ELR (cell line): ENCODE results near the gene CYP11A1.

ENCODE experiments used
- DNase-seq: peaks from one replicate; pipeline ENCODE4 v3.0.0-alpha.2; 2015; ENCODE audit warnings: low read depth

Gene CYP11A1

GRCh38 chr15:74301583-74302361 lies 65.7 kb downstream of the CYP11A1 start:
- DNase-seq, result no peak

DNA sequence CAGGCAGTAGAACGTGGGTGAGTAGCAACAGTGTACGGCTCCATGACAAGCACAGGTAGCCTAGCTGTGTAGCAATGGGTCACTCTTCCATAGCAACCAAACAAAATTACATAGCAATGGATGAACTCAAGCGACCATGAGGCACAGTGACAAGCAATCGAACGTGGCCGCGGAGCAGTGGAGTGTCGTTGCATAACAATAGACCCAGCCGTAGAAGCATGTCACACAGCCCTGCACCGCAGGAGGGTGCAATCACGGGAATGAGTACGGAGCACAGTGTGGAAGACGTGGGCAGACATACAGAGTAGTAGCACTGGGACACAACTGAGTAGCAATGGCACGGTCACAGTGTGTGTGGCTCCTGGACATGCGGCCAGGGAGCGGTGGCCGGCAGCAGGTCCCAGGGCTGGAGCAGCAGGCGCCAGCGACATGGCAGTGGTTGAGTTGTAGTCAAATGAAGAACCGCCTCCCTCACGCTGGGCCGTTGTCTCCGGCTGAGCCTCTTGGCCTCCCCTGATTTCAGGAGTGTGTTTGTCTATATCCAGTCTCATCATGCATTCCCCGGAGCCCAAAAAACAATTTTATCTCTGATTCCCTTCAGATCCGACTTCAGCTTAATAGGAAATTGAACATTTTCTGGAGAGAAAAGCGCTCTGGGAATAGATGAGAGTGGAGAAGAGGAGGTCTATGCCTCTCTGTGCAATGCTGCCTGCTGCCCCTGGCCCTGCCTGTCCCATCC lies 67.2 kb downstream of the CYP11A1 start:
- DNase-seq, result no peak

GRCh38 chr15:74297887-74298286 lies 69.6 kb downstream of the CYP11A1 start:
- no peak for DNase-seq

DNA sequence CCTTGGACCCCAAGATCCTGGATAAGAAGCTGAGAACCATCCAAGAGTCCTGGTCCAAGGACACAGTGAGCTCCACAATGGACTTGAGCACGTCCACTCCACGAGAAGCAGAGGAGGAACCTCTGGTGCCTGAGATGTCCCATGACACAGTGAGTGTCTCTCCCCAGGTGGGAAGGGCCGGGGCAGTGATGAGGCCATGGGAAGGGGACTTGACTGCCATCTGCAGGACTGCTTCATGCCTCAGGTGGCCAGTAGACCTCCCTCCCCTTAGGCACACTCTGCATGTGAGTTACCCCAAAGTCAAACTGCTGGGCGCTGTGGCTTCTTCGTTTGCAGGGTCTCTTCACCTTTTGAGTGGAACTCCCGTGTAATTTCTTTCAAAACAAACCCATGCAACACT lies 71.6 kb downstream of the CYP11A1 start:
- no peak for DNase-seq

DNA sequence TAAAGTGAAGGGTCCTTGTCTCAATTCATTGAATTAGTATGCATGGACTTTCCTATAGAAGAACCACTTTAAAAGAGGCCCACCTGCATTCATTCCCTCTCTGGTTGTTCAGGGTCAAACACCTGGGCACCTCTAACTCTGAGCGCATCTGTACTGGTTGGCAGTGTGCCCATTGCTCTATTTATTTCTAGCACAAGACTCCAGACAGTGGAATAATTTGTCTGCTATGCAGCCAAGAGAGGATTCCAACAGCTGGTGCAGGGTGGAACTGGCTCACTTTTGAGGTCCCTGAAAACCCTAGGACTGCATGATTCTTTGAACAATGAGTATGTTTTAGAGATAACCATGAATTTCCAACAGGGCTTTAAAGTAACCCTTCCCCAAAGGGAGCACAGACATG lies 73.4 kb downstream of the CYP11A1 start:
- DNase-seq, result no peak

DNA sequence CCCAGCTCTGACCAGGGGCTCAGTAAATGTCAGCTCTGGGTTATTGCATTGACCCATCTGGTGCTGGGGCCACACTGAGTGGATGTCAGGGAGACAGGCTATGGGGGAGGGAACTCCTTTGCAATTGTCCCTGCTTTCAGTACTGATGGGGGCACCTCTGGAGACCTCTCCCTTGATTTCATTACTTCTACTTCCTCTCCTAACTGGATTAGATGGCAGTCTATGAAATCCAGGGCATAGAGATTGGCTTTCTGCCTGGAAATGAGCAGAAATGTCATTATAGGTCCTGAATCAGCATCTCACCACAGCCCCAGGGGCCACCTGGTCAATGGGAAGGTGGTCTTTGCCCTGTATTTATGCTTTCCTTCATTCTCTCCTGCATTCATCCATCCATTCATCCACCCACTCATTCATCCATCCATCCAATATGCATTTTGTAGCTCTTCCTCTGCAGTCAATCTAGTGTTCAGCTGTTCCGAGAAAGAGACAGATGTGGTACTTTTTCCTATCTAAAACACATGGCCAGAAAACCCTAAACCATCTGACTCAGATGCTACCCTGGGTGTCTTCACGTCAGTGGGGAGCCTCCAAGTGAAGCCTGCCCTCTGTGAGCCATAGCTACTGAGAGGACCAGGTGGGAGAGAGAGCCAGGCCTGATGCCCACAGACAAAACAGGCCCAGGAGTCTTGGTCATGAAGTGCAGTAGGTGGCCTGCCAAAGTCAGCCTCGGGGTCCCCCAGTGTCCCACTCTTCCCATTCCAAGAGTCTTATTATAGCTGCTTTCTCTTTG lies 74.2 kb downstream of the CYP11A1 start:
- DNase-seq, result no peak

DNA sequence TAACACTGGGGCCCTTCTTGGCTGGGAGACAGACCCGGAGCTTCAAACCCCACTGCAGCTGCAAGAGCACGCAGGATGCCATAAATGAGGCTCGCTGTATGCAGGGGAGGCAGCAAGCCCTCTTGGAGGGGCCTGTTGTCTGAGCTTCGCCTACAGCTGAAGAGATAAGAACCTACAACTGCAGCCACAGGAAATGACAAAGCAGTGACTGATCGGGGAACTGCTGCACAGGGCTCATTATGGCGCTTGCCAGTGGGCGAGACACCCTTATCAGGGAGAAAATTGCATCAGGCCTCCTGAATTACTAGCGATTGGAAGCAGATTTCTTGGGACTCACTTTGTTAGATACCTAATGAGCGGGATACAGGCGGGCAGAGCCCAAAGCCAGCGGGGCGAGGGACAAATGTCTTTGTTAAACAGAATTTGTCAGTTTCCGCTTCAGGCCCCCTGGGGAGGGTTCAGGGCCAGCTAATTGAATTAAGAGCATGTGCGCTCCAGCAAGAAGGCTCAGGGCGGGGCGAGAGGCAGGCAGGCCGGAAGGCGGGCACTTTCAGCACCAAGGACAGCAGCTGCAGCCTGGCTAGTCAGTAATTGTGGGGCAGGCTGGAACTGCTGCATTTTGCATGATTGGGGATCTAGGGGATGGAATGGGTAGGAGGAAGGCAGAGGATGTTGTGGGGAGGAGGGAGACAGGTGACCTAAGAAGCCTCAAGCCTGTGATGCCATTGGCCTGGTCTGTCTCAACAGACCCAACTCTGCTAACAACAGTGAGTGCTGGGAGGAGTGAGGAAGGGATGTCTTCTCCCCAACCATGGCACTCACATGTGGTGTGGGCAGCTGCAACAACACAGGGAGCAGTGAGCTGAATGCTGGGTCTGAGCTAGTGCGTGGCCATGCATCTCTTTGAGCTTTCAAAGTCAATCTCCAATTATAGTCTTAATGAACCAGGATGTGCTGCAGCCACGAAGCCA lies 76.1 kb downstream of the CYP11A1 start:
- peak; percentile 76 for DNase-seq

DNA sequence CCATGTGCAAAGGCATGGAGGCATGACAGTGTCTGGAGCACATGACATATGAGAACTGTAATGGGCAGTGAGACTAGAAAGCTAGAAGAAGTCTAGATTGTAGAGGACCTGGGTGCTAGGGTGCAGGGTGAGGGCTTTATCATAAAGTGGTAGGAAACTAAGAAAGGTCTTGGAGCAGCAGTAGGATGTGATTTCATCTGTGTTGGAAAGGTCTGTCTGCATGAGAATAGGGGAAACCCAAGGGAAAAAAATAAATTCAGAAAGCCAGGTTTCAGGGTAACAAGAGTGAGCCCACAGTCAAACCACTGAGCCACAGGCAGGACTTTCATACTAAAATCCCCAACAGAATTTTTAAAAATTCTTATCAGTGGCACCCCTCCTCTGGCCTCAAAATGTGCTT lies 76.8 kb downstream of the CYP11A1 start:
- DNase-seq, result no peak

- DNase-seq, result no peak
Measured at GRCh38 chr15:74289671-74290070, 77.8 kb downstream of the CYP11A1 start.
